H9 (cell line): ENCODE results near the gene RIOK3. TPM values are rescaled to one million over a fixed set of nuclear protein-coding genes. Genes with fewer than 3 reads are reported as not detected.

ENCODE experiments used
- DNase-seq: peaks from one replicate; pipeline ENCODE4 v3.0.0-alpha.2; 2017
- H2AFZ ChIP-seq: one replicate; pipeline ENCODE4 v1.6.1; 2013; ENCODE audit warnings: mild to moderate bottlenecking, low read length, control low read depth, moderate library complexity
- H2AK5ac ChIP-seq: 2 replicates; pipeline ENCODE4 v1.6.1; 2013; ENCODE audit warnings: low read length, control low read depth, mixed read lengths; ENCODE audit not compliant: insufficient read length
- H2BK120ac ChIP-seq: one replicate; pipeline ENCODE4 v1.6.1; 2013; ENCODE audit warnings: low read depth, mild to moderate bottlenecking, low read length, control low read depth, inconsistent platforms; ENCODE audit not compliant: poor library complexity, severe bottlenecking
- H2BK12ac ChIP-seq: 2 replicates; pipeline ENCODE4 v1.6.1; 2013; ENCODE audit warnings: low read length, control low read depth, mixed read lengths, low read depth; ENCODE audit not compliant: insufficient read length
- H2BK15ac ChIP-seq: 2 replicates; pipeline ENCODE4 v1.6.1; 2013; ENCODE audit warnings: low read depth, low read length, control low read depth
- H2BK20ac ChIP-seq: one replicate; pipeline ENCODE4 v1.6.1; 2013; ENCODE audit warnings: low read depth, mild to moderate bottlenecking, low read length, control low read depth, inconsistent platforms; ENCODE audit not compliant: poor library complexity, severe bottlenecking
- H2BK5ac ChIP-seq: 2 replicates; pipeline ENCODE4 v1.6.1; 2013; ENCODE audit warnings: low read length, control low read depth, mixed read lengths; ENCODE audit not compliant: insufficient read length
- H3K14ac ChIP-seq: 2 replicates; pipeline ENCODE4 v1.6.1; 2013; ENCODE audit warnings: low read length, control low read depth; ENCODE audit not compliant: insufficient read depth
- H3K18ac ChIP-seq: 2 replicates; pipeline ENCODE4 v1.6.1; 2013; ENCODE audit warnings: low read depth, mild to moderate bottlenecking, mixed read lengths, low read length, control low read depth; ENCODE audit not compliant: insufficient read length
- H3K23ac ChIP-seq: 2 replicates; pipeline ENCODE4 v1.6.1; 2013; ENCODE audit warnings: low read length, control low read depth, mixed read lengths, low read depth; ENCODE audit not compliant: insufficient read length
- H3K23me2 ChIP-seq: 2 replicates; pipeline ENCODE4 v1.6.1; 2013; ENCODE audit warnings: low read depth, mild to moderate bottlenecking, mixed read lengths, low read length, control low read depth; ENCODE audit not compliant: insufficient read length, poor library complexity, severe bottlenecking
- H3K27ac ChIP-seq: 2 replicates; pipeline ENCODE4 v1.5.1; 2013; ENCODE audit warnings: low read length, control low read depth, mixed read lengths, low read depth; ENCODE audit not compliant: insufficient read length
- H3K27me3 ChIP-seq: 2 replicates; pipeline ENCODE4 v1.6.1; 2013; ENCODE audit warnings: low read length, control low read depth, inconsistent platforms; ENCODE audit not compliant: insufficient read depth
- H3K4ac ChIP-seq: 2 replicates; pipeline ENCODE4 v1.6.1; 2013; ENCODE audit warnings: low read depth, mild to moderate bottlenecking, control low read depth, inconsistent platforms, low read length, moderate library complexity
- H3K4me1 ChIP-seq: 2 replicates; pipeline ENCODE4 v1.6.1; 2013; ENCODE audit warnings: low read length, control low read depth, inconsistent platforms; ENCODE audit not compliant: insufficient read depth
- H3K4me2 ChIP-seq: 2 replicates; pipeline ENCODE4 v1.6.1; 2013; ENCODE audit warnings: low read length, control low read depth, mixed read lengths; ENCODE audit not compliant: insufficient read length, insufficient read depth
- H3K56ac ChIP-seq: 2 replicates; pipeline ENCODE4 v1.6.1; 2013; ENCODE audit warnings: low read depth, mild to moderate bottlenecking, mixed read lengths, low read length, control low read depth; ENCODE audit not compliant: insufficient read length
- H3K79me1 ChIP-seq: 2 replicates; pipeline ENCODE4 v1.6.1; 2013; ENCODE audit warnings: low read depth, mild to moderate bottlenecking, moderate library complexity, low read length, control low read depth, inconsistent platforms; ENCODE audit not compliant: insufficient read depth, poor library complexity, severe bottlenecking
- H3K79me2 ChIP-seq: 2 replicates; pipeline ENCODE4 v1.6.1; 2013; ENCODE audit warnings: low read length, control low read depth, inconsistent platforms; ENCODE audit not compliant: insufficient read depth
- H3K9ac ChIP-seq: 2 replicates; pipeline ENCODE4 v1.6.1; 2013; ENCODE audit warnings: low read length, control low read depth, mixed read lengths; ENCODE audit not compliant: insufficient read length; ENCODE audit errors: extremely low read depth
- H3K9me3 ChIP-seq: one replicate; pipeline ENCODE4 v1.6.1; 2013; ENCODE audit warnings: low read depth, low read length, inconsistent platforms; ENCODE audit not compliant: control insufficient read depth
- H3T11ph ChIP-seq: one replicate; pipeline ENCODE4 v1.6.1; 2013; ENCODE audit warnings: mild to moderate bottlenecking, low read length, control low read depth, inconsistent platforms
- H4K20me1 ChIP-seq: one replicate; pipeline ENCODE4 v1.6.1; 2013; ENCODE audit not compliant: control insufficient read depth, insufficient read length, insufficient read depth
- H4K5ac ChIP-seq: 2 replicates; pipeline ENCODE4 v1.6.1; 2013; ENCODE audit warnings: low read depth, mild to moderate bottlenecking, mixed read lengths, low read length, control low read depth; ENCODE audit not compliant: insufficient read length
- H4K8ac ChIP-seq: replicated peaks from 2 replicates; pipeline ENCODE4 v1.6.1; 2013; ENCODE audit warnings: low read length, control low read depth, mixed read lengths, low read depth; ENCODE audit not compliant: insufficient read length
- H4K91ac ChIP-seq: 2 replicates; pipeline ENCODE4 v1.6.1; 2013; ENCODE audit warnings: low read depth, mild to moderate bottlenecking, moderate library complexity, mixed read lengths, low read length, control low read depth; ENCODE audit not compliant: insufficient read length
- H3K27ac Mint-ChIP-seq, 3 experiments: 2 replicates in 2 of 3; 3 replicates in 1 of 3; pipeline ENCODE4 v1.8.0; 2020 to 2021; ENCODE audit warnings: mixed read lengths in 3 of 3, mild to moderate bottlenecking in 1 of 3, moderate library complexity in 1 of 3
- H3K27me3 Mint-ChIP-seq: 2 replicates; pipeline ENCODE4 v1.8.0; 2021; ENCODE audit warnings: low read depth, mild to moderate bottlenecking, moderate library complexity, mixed read lengths
- H3K36me3 Mint-ChIP-seq, 3 experiments: 2 replicates in 2 of 3; 3 replicates in 1 of 3; pipeline ENCODE4 v1.8.0; 2020 to 2021; ENCODE audit warnings: low read depth in 3 of 3, mixed read lengths in 3 of 3; ENCODE audit not compliant: insufficient read depth in 1 of 3
- H3K4me1 Mint-ChIP-seq, 2 experiments: 2 replicates each; pipeline ENCODE4 v1.8.0; 2020; ENCODE audit warnings: mixed read lengths in 2 of 2
- H3K4me3 Mint-ChIP-seq, 2 experiments: 2 replicates in 1 of 2; 3 replicates in 1 of 2; pipeline ENCODE4 v1.8.0; 2020 to 2021; ENCODE audit warnings: mild to moderate bottlenecking in 2 of 2, mixed read lengths in 2 of 2, moderate library complexity in 1 of 2
- H3K9me3 Mint-ChIP-seq, 2 experiments: 2 replicates in 1 of 2; 3 replicates in 1 of 2; pipeline ENCODE4 v1.8.0; 2020; ENCODE audit warnings: mild to moderate bottlenecking in 2 of 2, mixed read lengths in 2 of 2, moderate library complexity in 1 of 2
- CTCF ChIP-seq: fragments of 200-600 bp; sonication (generic); conservative IDR thresholded peaks from 3 replicates; pipeline ENCODE4 v1.8.0; 2021; ENCODE audit warnings: antibody characterized with exemption, mild to moderate bottlenecking
- WGBS: extraction: QIAGEN DNeasy Blood & Tissue Kit; methylation state at CpG from one replicate; pipeline ENCODE4 v1.1.7; 2013; ENCODE audit warnings: missing lambda C conversion rate, low lambda C conversion rate, mixed read lengths; ENCODE audit not compliant: insufficient read length; ENCODE audit errors: extremely low coverage; 5-methylcytosine and 5-hydroxymethylcytosine counted together
- total RNA-seq: library from RNA; stranded (reverse); gene quantifications from 2 replicates; pipeline ENCODE4 v1.2.1, GENCODE V29; 2021

RIOK3 gene
- total RNA-seq, 1 experiment from 2014 or later = 34.6 TPM

DNA sequence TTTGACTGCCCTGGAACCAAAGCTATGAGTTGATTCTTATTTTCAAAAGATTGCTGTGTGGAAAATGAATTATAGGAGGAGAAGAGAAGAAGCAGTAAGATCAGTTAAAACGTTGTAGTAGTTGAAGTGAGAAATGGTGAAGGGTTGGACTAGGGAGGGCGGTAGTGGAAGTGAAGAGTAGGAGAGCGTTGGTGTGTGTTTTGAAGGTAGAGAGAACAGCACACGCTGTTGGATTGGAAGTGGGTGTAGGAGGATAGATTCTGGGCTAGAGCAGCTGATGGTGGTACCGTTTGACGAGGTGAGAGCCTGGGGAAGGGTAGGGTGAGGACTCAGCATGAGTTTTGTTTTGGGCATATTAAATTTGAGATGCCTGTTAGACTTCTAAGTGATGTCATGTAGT lies 18.4 kb downstream of the RIOK3 start:
- Mint-ChIP-seq H3K4me3 (no peak overlapping the region), H3K4me1 (no peaks in the 10 kb centered on the region), H3K27me3 (no peaks in the 10 kb centered on the region), H3K27ac (no peak overlapping the region), H3K9me3 (no peaks in the 10 kb centered on the region), H3K36me3 (peaks cover 20 to 53% (median 44%) of the 10 kb centered on the region in 3 experiments; a peak in 6 of 7 replicates)
- H3K18ac ChIP-seq = no peak overlapping the region
- no peak overlapping the region for H3T11ph ChIP-seq
- H4K5ac ChIP-seq = no peak overlapping the region
- H2AK5ac ChIP-seq = no peak overlapping the region
- no peak overlapping the region for H3K27ac ChIP-seq
- H3K4ac ChIP-seq = no peak overlapping the region
- H2BK120ac ChIP-seq = no peak overlapping the region
- TF ChIP-seq CTCF = no peak
- no peaks in the 10 kb centered on the region for H3K79me2 ChIP-seq
- H3K14ac ChIP-seq = no peak overlapping the region
- H4K20me1 ChIP-seq = no peaks in the 10 kb centered on the region
- WGBS = 100% methylated on average over 3 of the region's 6 CpGs
- no peak overlapping the region for H4K8ac ChIP-seq
- no peak overlapping the region for H3K4me2 ChIP-seq
- H3K4me1 ChIP-seq = no peaks in the 10 kb centered on the region
- no peak overlapping the region for H2AFZ ChIP-seq
- H2BK5ac ChIP-seq = no peak overlapping the region
- H3K23me2 ChIP-seq = no peaks in the 10 kb centered on the region
- no peaks in the 10 kb centered on the region for H3K79me1 ChIP-seq
- H3K27me3 ChIP-seq = no peaks in the 10 kb centered on the region
- no peak overlapping the region for H3K23ac ChIP-seq
- H3K9ac ChIP-seq = no peak overlapping the region
- H2BK12ac ChIP-seq = no peak overlapping the region
- DNase-seq = no peak
- no peak overlapping the region for H3K56ac ChIP-seq
- no peak overlapping the region for H2BK15ac ChIP-seq
- H4K91ac ChIP-seq = no peak overlapping the region
- no peaks in the 10 kb centered on the region for H3K9me3 ChIP-seq
- no peak overlapping the region for H2BK20ac ChIP-seq
